IMR-90 (cell line): Measurements from ENCODE around the gene KRT76. TPM values are rescaled to one million over a fixed set of nuclear protein-coding genes. Genes with fewer than 3 reads are reported as not detected.

ENCODE experiments used
- ATAC-seq: fragments of 200-7000 bp; cut with Tn5 transposase; 2 replicates; pipeline ENCODE4 v1.9.1; 2020; ENCODE audit warnings: low read depth, mild to moderate bottlenecking, moderate library complexity
- BruUV-seq: library from RNA; stranded (reverse); fragments of 400-500 nt; replicated peaks from 2 replicates; lab custom pipeline; 2021; lab: Mats Ljungman, UMichigan
- CTCF ChIA-PET: fragments of 300-600 bp; formaldehyde crosslinking; extraction: SDS; loops from one replicate; lab custom pipeline; 2021; ENCODE audit warnings: antibody characterized with exemption; lab: Yijun Ruan, JAX
- POLR2A ChIA-PET: fragments of 300-600 bp; sonication (Branson Sonifier 250); formaldehyde crosslinking; loops from one replicate; lab custom pipeline; 2022; ENCODE audit warnings: antibody characterized with exemption; ENCODE audit not compliant: unreplicated experiment; lab: Charles Lee
- DNase-seq: peaks from one replicate; pipeline ENCODE4 v3.0.0; 2013
- H2AFZ ChIP-seq: replicated peaks from 2 replicates; pipeline ENCODE3; 2013; ENCODE audit warnings: low read length, mild to moderate bottlenecking; ENCODE audit not compliant: poor library complexity
- H2AK5ac ChIP-seq: 2 replicates; pipeline ENCODE4 v1.6.1; 2013; ENCODE audit warnings: low read depth, low read length, inconsistent platforms
- H2AK9ac ChIP-seq: replicated peaks from 2 replicates; pipeline ENCODE3; 2013; ENCODE audit warnings: mild to moderate bottlenecking, low read depth, low read length, moderate library complexity; ENCODE audit not compliant: poor library complexity
- H2BK120ac ChIP-seq: 2 replicates; pipeline ENCODE4 v1.6.1; 2013; ENCODE audit warnings: low read depth, low read length, inconsistent platforms
- H2BK15ac ChIP-seq: 3 replicates; pipeline ENCODE4 v1.6.1; 2013; ENCODE audit warnings: low read depth, low read length, inconsistent platforms
- H2BK20ac ChIP-seq: 2 replicates; pipeline ENCODE4 v1.6.1; 2013; ENCODE audit warnings: low read depth, mild to moderate bottlenecking, inconsistent platforms, low read length, moderate library complexity
- H2BK5ac ChIP-seq: 2 replicates; pipeline ENCODE4 v1.6.1; 2013; ENCODE audit warnings: mild to moderate bottlenecking, low read depth, low read length, inconsistent platforms; ENCODE audit not compliant: poor library complexity, severe bottlenecking
- H3K14ac ChIP-seq: replicated peaks from 2 replicates; pipeline ENCODE4 v1.6.1; 2013; ENCODE audit warnings: low read depth, low read length, inconsistent platforms
- H3K18ac ChIP-seq: 2 replicates; pipeline ENCODE4 v1.6.1; 2013; ENCODE audit warnings: low read depth, low read length, control low read depth
- H3K23ac ChIP-seq: 2 replicates; pipeline ENCODE4 v1.6.1; 2013; ENCODE audit warnings: low read depth, low read length, inconsistent platforms
- H3K27ac ChIP-seq: 2 replicates; pipeline ENCODE4 v1.5.1; 2013; ENCODE audit warnings: mild to moderate bottlenecking, control low read depth, low read length; ENCODE audit not compliant: insufficient read depth
- H3K27me3 ChIP-seq: 2 replicates; pipeline ENCODE4 v1.6.1; 2013; ENCODE audit warnings: low read length; ENCODE audit not compliant: control insufficient read depth, insufficient read depth
- H3K36me3 ChIP-seq: 2 replicates; pipeline ENCODE4 v1.6.1; 2013; ENCODE audit warnings: low read length, mixed read lengths; ENCODE audit not compliant: control insufficient read depth, insufficient read depth
- H3K4ac ChIP-seq: 2 replicates; pipeline ENCODE4 v1.6.1; 2013; ENCODE audit warnings: low read depth, low read length, inconsistent platforms
- H3K4me1 ChIP-seq: 2 replicates; pipeline ENCODE4 v1.6.1; 2013; ENCODE audit warnings: low read length, mixed read lengths; ENCODE audit not compliant: control insufficient read depth, insufficient read depth
- H3K4me2 ChIP-seq: 2 replicates; pipeline ENCODE4 v1.6.1; 2013; ENCODE audit warnings: low read depth, mild to moderate bottlenecking, control low read depth, low read length, moderate library complexity
- H3K4me3 ChIP-seq: 2 replicates; pipeline ENCODE4 v1.5.1; 2013; ENCODE audit warnings: low read depth, mild to moderate bottlenecking, control low read depth, low read length, moderate library complexity; ENCODE audit not compliant: insufficient read depth
- H3K56ac ChIP-seq: 2 replicates; pipeline ENCODE4 v1.6.1; 2013; ENCODE audit warnings: low read length, inconsistent platforms; ENCODE audit not compliant: insufficient read depth; ENCODE audit errors: extremely low read depth
- H3K79me1 ChIP-seq, 2 experiments: 2 replicates each; pipeline ENCODE4 v1.6.1; 2013; ENCODE audit warnings: low read length in 2 of 2, inconsistent platforms in 1 of 2, low read depth in 1 of 2
- H3K9ac ChIP-seq: 2 replicates; pipeline ENCODE4 v1.6.1; 2013; ENCODE audit warnings: low read depth, low read length, control low read depth
- H3K9me1 ChIP-seq: 2 replicates; pipeline ENCODE4 v1.6.1; 2013; ENCODE audit warnings: low read length, inconsistent platforms; ENCODE audit not compliant: insufficient read depth
- H3K9me3 ChIP-seq: 2 replicates; pipeline ENCODE4 v1.6.1; 2013; ENCODE audit warnings: low read length; ENCODE audit not compliant: control insufficient read depth, insufficient read depth
- H4K20me1 ChIP-seq: 2 replicates; pipeline ENCODE4 v1.6.1; 2013; ENCODE audit warnings: low read length, inconsistent platforms; ENCODE audit not compliant: insufficient read depth
- H4K5ac ChIP-seq: 2 replicates; pipeline ENCODE4 v1.6.1; 2013; ENCODE audit warnings: mild to moderate bottlenecking, low read depth, low read length, control low read depth
- H4K8ac ChIP-seq, 2 experiments: 2 replicates each; pipeline ENCODE4 v1.6.1; 2013; ENCODE audit warnings: low read depth in 2 of 2, low read length in 2 of 2, control low read depth in 1 of 2, inconsistent platforms in 1 of 2
- H4K91ac ChIP-seq: 2 replicates; pipeline ENCODE4 v1.6.1; 2013; ENCODE audit warnings: low read depth, low read length, inconsistent platforms; ENCODE audit not compliant: insufficient read depth
- BHLHE40 ChIP-seq: fragments of 150-350 bp; IDR thresholded peaks from 2 replicates; pipeline ENCODE4 v1.6.1; 2016; ENCODE audit warnings: mild to moderate bottlenecking, low read depth, low read length
- CEBPB ChIP-seq: IDR thresholded peaks from 2 replicates; pipeline ENCODE4 v1.6.1; 2012; ENCODE audit warnings: low read depth, low read length, improper control_type of control experiment
- CHD1 ChIP-seq: IDR thresholded peaks from 2 replicates; pipeline ENCODE4 v1.6.1; 2012; ENCODE audit warnings: low read depth, low read length, improper control_type of control experiment
- CTCF ChIP-seq: conservative IDR thresholded peaks from 2 replicates; pipeline ENCODE4 v1.5.1; 2012; ENCODE audit warnings: mild to moderate bottlenecking, low read depth, low read length, improper control_type of control experiment
- ELK1 ChIP-seq: fragments of 150-350 bp; IDR thresholded peaks from 2 replicates; pipeline ENCODE4 v1.6.1; 2016; ENCODE audit warnings: low read depth, mild to moderate bottlenecking, low read length, moderate library complexity, borderline replicate concordance
- FOS ChIP-seq: fragments of 150-350 bp; IDR thresholded peaks from 2 replicates; pipeline ENCODE4 v1.6.1; 2016; ENCODE audit warnings: low read depth, low read length
- MAZ ChIP-seq: IDR thresholded peaks from 2 replicates; pipeline ENCODE4 v1.6.1; 2012; ENCODE audit warnings: low read depth, mild to moderate bottlenecking, low read length, improper control_type of control experiment, moderate library complexity, borderline replicate concordance
- MXI1 ChIP-seq: IDR thresholded peaks from 2 replicates; pipeline ENCODE4 v1.6.1; 2012; ENCODE audit warnings: low read depth, mild to moderate bottlenecking, low read length, moderate library complexity, borderline replicate concordance
- NFE2L2 ChIP-seq: fragments of 150-350 bp; IDR thresholded peaks from 2 replicates; pipeline ENCODE4 v1.6.1; 2016; ENCODE audit warnings: low read depth, mild to moderate bottlenecking, low read length
- POLR2A ChIP-seq: IDR thresholded peaks from 2 replicates; pipeline ENCODE4 v1.6.1; 2012; ENCODE audit warnings: mild to moderate bottlenecking, low read depth, low read length
- RAD21 ChIP-seq: IDR thresholded peaks from 2 replicates; pipeline ENCODE4 v1.6.1; 2012; ENCODE audit warnings: low read length, improper control_type of control experiment
- RCOR1 ChIP-seq: IDR thresholded peaks from 2 replicates; pipeline ENCODE4 v1.6.1; 2012; ENCODE audit warnings: mild to moderate bottlenecking, low read length, improper control_type of control experiment; ENCODE audit not compliant: insufficient replicate concordance
- RFX5 ChIP-seq: IDR thresholded peaks from 2 replicates; pipeline ENCODE4 v1.8.0; 2012; ENCODE audit warnings: low read depth, mild to moderate bottlenecking, low read length, moderate library complexity
- SMC3 ChIP-seq: fragments of 150-350 bp; IDR thresholded peaks from 2 replicates; pipeline ENCODE4 v1.6.1; 2016; ENCODE audit warnings: low read depth, mild to moderate bottlenecking, antibody characterized with exemption, low read length, moderate library complexity
- USF2 ChIP-seq: fragments of 150-350 bp; IDR thresholded peaks from 2 replicates; pipeline ENCODE4 v1.6.1; 2017; ENCODE audit warnings: mild to moderate bottlenecking, antibody characterized with exemption, low read length, low read depth
- WGBS, 2 experiments: methylation state at CpG; one replicate each; pipeline versions ENCODE4 v1.1.5 to v1.1.7; 2013; ENCODE audit warnings: missing lambda C conversion rate in 2 of 2; ENCODE audit not compliant: insufficient read length in 1 of 2; ENCODE audit errors: extremely low coverage in 2 of 2; 5-methylcytosine and 5-hydroxymethylcytosine counted together
- dilution Hi-C: fragments of 300-500 bp; cut with HindIII; formaldehyde crosslinking; loops from one replicate; pipeline ENCODE4 v1.14.3; 2018; ENCODE audit warnings: low sequenced_read_pairs; ENCODE audit not compliant: unreplicated experiment
- in situ Hi-C: fragments of 300-500 bp; cut with MboI; formaldehyde crosslinking; loops from 3 replicates; pipeline ENCODE4 v1.14.3; 2019; ENCODE audit warnings: low sequenced_read_pairs, inconsistent platforms, mixed read lengths
- intact Hi-C: fragments of 100-400 bp; cut with micrococcal nuclease; formaldehyde crosslinking; loops from 2 replicates; pipeline ENCODE4 v1.10.0; 2022
- polyA plus RNA-seq, 3 experiments: library from polyadenylated mRNA; depleted of rRNA; stranded (reverse); fragments of >200 nt; gene quantifications; 2 replicates each; pipeline ENCODE4 v1.2.3, GENCODE V29; 2012; ENCODE audit warnings: low replicate concordance in 1 of 3
- total RNA-seq: library from RNA; depleted of rRNA; stranded (reverse); fragments of >200 nt; gene quantifications from 2 replicates; pipeline ENCODE4 v1.2.3, GENCODE V29; 2012

The KRT76 gene
- total and polyA plus RNA-seq, 2 of the 4 experiments (the other 2 are of a cell fraction), result not detected

- no peak overlapping the region for H2BK15ac ChIP-seq
- no CpG with 5 or more reads among the region's 5 CpGs for WGBS, 2 experiments
- no peaks in the 10 kb centered on the region for H3K79me1 ChIP-seq
- H3K4ac ChIP-seq, result no peak overlapping the region
- H3K14ac ChIP-seq, result no peak overlapping the region
- H3K9me1 ChIP-seq, result peaks cover 3% of the 10 kb centered on the region; the same call in 1 of the 2 replicates
- in situ Hi-C loops (no loop called here), dilution Hi-C loops (no loop called here), intact Hi-C loops (no loop called here)
- CTCF ChIA-PET, result interaction anchor here (1.0 kb wide), 1 partner anchor 12 kb away, joined by 3 read pairs; no protein-coding TSS in a partner anchor
- H3K56ac ChIP-seq, result no peak overlapping the region
- POLR2A ChIA-PET, result no interaction called here
- no peak overlapping the region for H2AFZ ChIP-seq
- no peak overlapping the region for H3K4me3 ChIP-seq
- no peaks in the 10 kb centered on the region for H3K9me3 ChIP-seq
- no peaks in the 10 kb centered on the region for H3K36me3 ChIP-seq
- H4K5ac ChIP-seq, result no peak overlapping the region
- no peak overlapping the region for H3K23ac ChIP-seq
- no peak overlapping the region for H3K9ac ChIP-seq
- no TSS peak for BruUV-seq
- H2AK5ac ChIP-seq, result no peak overlapping the region
- H3K4me1 ChIP-seq, result no peaks in the 10 kb centered on the region
- H3K18ac ChIP-seq, result no peak overlapping the region
- no peak overlapping the region for H4K91ac ChIP-seq
- H3K4me2 ChIP-seq, result no peak overlapping the region
- no peak overlapping the region for H4K8ac ChIP-seq
- no peak overlapping the region for H2AK9ac ChIP-seq
- peaks cover 29% of the 10 kb centered on the region for H3K27me3 ChIP-seq
- no peak overlapping the region for H2BK20ac ChIP-seq
- H4K20me1 ChIP-seq, result no peaks in the 10 kb centered on the region; the same call in 1 of the 2 replicates
- no peak overlapping the region for H3K27ac ChIP-seq
- H2BK5ac ChIP-seq, result no peak overlapping the region
- no peak for ATAC-seq
- peak; percentile 37 for DNase-seq
- no peak overlapping the region for H2BK120ac ChIP-seq
- no peak for TF ChIP-seq ELK1
- TF ChIP-seq POLR2A, result no peak
- no peak for TF ChIP-seq SMC3
- TF ChIP-seq USF2, result no peak
- TF ChIP-seq MXI1, result no peak
- no peak for TF ChIP-seq BHLHE40
- no peak for TF ChIP-seq NFE2L2
- no peak for TF ChIP-seq RAD21
- TF ChIP-seq MAZ, result no peak
- no peak for TF ChIP-seq RCOR1
- TF ChIP-seq RFX5, result no peak
- TF ChIP-seq CHD1, result no peak
- no peak for TF ChIP-seq CEBPB
- TF ChIP-seq FOS, result no peak
- TF ChIP-seq CTCF, result no peak
Measured at GRCh38 chr12:52794479-52795331, 17.6 kb upstream of the KRT76 start.
